SIG-M5 treated with dmso at 0.1 percent for 504 hours (cell line): ENCODE data around the gene KANSL1L.

Experiments used
- DNase-seq: peaks from one replicate; lab custom pipeline; 2025; ENCODE audit not compliant: unreplicated experiment; lab: John Stamatoyannopoulos, UW

Gene KANSL1L

GRCh38 chr2:210072922-210073509, 98.2 kb downstream of the KANSL1L start:
- DNase-seq = peak; percentile 61

DNA sequence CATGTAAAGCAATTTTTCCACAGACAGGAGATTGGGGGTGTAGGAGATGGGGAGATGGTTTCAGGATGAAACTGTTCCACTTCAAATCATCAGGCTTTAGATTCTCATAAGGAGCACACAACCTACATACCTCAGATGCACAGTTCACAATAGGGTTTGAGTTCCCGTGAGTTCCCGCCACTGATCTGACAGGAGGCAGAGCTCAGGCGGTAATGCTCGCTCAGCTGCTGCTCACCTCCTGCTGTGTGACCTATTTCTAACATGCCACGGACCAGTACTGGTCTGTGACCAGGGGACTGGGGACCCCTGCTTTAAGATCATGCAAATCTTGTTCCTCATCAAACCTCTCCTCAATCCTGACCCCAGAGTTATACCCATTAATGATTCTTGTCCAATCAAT, 98.7 kb downstream of the KANSL1L start:
- DNase-seq = no peak

DNA sequence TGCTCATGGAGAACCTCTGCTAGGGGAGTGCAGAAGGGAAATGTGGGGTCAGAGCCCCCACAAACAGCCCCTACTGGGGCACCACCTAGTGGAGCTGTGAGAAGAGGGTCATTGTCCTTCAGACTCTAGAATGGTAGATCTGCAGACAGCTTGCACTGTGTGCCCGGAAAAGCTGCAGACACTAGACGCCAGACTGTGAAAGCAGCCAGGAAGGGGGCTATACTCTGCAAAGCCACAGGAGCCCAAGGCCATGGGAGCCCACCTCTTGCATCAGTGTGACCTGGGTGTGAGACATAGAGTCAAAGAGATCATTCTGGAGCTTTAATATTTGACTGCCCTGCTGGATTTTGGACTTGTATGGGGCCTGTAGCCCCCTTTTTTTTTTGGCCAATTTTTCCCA, 107.9 kb downstream of the KANSL1L start:
- DNase-seq = no peak

DNA sequence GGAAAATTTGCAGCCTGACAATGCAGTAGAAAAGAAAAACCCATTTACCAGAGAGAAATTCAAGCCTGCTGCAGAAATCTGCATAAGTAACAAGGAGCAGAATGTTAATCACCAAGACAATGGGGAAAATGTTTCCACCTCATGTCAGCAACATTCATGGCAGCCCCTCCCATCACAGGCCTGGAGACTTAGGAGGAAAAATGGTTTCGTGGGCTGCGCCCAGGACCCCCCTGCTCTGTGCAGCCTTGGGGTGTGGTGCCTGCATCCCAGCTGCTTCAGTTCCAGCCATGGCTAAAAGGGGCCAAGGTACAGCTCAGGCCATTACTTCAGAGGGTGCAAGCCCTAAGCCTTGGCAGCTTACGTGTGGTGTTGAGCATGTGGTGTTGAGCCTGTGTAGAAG, 115.4 kb downstream of the KANSL1L start:
- DNase-seq = no peak

DNA sequence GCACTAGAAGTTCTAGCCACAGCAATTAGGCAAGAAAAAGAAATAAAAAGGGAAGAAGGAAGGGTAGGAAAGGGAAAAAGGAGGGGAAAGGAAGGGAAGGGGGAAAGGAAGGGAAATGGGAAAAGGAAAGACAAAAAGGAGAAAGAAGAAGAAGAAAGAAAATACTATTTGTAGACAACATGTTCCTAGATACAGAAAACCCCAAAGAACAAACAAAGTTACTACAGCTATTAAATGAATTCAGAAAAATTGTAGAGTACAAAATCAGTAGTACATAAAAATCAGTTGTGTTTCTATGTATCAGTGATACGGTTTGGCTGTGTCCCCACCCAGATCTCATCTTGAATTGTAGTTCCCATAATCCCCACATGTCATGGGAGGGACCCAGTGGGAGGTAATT, 116.5 kb downstream of the KANSL1L start:
- DNase-seq = no peak

DNA sequence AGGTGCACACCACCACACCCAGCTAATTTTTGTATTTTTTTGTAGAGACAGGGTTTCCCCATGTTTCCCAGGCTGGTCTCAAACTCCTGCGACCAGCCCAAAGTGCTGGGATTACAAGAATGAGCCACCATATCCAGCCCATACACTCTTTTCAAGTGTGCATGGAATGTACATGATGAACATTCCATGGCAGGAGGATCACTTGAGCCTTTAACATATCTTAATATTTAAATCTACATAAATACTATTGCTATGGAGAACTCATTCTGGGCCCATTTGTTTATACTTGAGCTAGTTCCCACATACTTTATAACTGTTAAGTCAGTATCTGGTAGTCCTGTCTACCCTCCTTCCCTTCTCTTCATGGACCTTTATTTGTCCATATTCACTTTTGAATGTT, 120.3 kb downstream of the KANSL1L start:
- DNase-seq = no peak

DNA sequence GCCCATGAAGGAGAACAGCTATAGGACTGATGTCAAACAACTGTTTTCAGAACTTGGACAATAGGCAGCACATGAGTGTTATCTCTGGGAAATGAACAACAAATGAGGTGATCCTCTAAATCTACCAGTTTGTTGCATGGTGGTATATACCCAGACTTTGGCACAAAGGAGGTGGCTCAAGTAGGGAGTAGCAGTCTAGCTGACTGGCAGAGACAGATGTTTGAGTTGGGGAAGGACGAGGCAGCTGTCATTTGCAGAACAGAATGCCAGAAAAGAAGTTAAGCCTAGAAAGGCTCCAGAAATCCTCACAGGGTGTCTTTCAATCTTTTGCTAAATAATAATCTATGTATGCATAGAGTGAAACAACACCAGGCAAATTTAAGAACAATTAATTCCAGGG, 121.4 kb downstream of the KANSL1L start:
- no peak for DNase-seq

GRCh38 chr2:210046851-210047500, 124.2 kb downstream of the KANSL1L start:
- DNase-seq = peak; percentile 37

- no peak for DNase-seq
Observed at GRCh38 chr2:210038078-210038477, 133.1 kb downstream of the KANSL1L start.

DNA sequence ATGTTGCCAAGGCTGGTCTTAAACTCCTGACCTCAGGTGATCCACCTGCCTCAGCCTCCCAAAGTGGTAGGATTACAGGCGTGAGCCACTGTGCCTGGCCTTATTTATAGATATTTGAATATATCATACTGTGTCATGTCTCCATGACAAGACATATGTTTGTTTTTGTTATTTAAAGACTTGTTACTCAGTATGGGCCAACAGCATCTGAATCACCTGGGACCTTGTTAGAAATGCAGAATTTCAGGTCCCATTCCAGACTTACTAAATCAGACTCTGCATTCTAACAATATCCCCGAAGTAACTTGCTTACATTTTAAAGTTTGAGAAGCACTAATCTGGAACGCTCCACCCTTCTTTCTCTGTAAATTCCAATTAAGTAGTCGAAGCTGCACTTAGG, 135.5 kb downstream of the KANSL1L start:
- DNase-seq = no peak

- no peak for DNase-seq
Observed at GRCh38 chr2:210034087-210034683, 137.0 kb downstream of the KANSL1L start.

DNA sequence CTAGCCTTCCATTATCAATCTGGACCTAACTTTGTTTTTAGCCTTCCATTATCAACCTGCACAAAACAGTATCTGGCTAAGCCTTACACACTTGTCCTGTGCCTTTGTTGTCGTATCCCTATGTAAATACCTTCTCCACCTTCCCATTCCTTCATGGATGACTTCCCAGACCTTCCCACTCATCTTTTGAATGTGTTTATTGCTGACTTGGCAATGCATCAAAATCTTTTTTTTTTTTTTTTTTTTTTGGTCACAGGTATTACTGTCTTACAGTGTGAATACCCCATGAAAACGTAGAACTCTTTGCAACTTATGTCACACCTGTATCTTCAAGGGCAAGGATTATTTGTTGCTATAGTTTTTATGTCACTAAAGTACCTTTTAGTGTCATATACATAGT, 143.0 kb downstream of the KANSL1L start:
- no peak for DNase-seq

- no peak for DNase-seq
Observed at GRCh38 chr2:210027608-210028007, 143.6 kb downstream of the KANSL1L start.

DNA sequence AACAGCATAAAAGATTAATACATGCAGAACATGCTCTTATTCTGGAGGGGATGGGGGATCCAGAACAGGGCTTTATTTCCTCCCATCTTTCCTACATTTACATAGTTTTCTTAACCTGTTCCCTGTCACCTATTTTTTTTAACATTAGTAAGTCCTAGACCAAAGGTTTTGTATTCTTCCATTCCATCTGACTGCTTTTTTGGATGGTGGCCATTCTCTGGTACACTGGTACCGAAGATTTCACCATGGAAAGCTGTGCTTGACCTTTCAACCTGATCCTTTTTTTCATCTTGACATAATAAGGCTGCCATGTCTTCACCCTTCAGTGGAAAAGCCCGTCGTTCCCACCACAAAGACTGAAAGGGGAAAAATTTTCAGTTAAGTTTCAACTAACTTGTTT, 148.4 kb downstream of the KANSL1L start:
- DNase-seq = no peak

DNA sequence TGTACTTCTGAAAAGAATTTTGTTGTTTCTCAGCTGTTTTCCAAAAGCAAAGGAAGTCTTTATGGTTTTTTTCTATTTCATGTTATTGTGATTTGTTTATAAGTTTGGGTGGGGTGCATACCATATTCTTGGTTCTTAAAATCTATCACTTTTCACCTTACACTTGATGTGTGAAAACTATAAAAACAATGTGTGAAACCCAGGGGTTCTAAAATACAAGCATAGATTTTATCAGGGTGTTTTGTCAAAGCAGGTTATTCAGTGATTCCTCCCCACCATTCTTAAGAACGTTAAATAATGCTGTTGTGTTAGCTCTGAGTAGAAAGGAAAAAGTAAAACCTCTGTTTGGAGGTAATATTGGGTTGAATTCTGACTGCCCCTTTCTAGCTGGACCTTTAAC, 151.1 kb downstream of the KANSL1L start:
- no peak for DNase-seq

- no peak for DNase-seq
Observed at GRCh38 chr2:210009896-210010295, 161.3 kb downstream of the KANSL1L start.

DNA sequence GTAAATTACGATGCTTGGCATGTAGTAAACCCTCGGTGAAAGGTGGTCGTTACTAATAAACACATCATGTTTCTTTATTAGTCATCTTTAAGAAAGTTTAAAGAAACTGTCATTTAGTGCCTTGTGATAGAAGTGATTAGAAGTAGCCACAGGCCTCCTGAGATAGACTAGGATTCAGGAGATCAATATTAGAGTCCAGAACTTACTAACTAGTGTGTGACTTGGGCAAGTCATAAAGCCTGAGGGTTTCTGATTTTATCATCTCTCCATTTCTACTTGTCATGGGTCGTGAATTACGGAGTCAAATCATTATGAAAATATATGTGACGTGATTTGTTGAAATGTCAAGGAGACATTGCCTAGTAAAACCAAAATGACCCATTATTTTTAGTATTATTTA, 162.1 kb downstream of the KANSL1L start:
- DNase-seq = no peak

DNA sequence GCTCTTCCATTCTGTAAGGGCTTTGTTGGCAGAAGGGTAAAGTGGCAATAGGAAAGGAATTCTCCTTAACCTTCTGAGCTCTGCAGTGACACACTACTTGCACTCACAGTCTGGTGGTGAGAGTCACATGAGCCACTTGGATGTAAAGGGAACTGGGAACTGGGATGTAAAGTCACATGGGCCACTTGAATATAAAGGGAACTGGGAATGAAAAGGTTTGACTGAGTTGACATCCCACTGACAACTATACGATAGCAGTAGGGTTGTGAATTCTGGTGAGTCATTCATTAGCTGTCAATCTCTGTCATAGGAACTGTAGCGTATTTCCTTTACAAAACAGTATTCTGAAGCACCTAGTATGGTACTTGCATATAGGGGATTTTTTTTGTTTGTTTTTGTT, 163.3 kb downstream of the KANSL1L start:
- peak; percentile 25 for DNase-seq

DNA sequence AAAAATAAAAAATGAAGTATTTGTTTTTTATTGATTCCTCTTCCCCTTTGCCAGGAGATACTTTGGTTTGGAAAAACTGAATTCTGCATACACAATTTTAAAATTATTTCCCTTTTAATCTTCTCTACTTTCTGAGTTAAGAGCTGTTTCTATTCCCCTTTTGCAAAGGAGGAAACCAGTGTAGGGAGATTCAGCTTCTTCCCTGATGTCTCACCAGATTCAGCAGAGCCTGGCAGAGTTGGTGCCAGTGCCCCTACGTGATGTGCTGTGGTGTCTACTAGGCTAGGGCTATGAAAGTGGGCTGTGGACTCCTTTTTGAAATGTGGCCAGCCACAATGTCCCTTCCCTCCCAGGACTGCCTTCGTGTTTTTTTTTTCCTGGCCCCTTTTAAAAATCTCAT, 166.3 kb downstream of the KANSL1L start:
- DNase-seq = peak; percentile 56

DNA sequence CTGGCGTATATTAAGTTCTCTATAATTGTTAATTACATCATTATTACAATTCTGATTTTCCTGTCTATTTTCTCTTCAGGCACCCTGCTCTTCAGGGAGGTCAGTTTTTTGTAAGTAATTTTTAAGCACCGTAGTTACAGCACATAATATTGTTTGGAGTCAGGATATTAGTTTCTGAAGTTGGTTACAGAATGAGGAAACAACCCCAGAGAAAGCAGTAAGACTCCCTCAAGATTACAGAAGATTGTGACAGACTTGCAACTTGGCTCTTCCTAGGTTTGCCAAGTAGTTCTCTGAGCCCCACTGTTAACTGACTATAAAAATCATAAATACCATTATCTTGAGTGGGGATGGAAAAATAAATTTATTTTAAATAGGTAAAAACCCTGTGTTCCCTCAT, 167.8 kb downstream of the KANSL1L start:
- DNase-seq = peak; percentile 95

GRCh38 chr2:210002158-210003157, 168.8 kb downstream of the KANSL1L start, which contains the start of gene RPE:
Gene RPE (plus strand): TSS chr2:210002638. CDS start chr2:210002662, 24 bp downstream.
- peak; percentile 95 for DNase-seq
